Cardiac muscle cell (in vitro differentiated cells and primary cell): Measurements from ENCODE around the gene FERMT1. TPM values are rescaled to one million over a fixed set of nuclear protein-coding genes. Genes with fewer than 3 reads are reported as not detected.

Source experiments
- DNase-seq, 2 donors: peaks; one replicate each; pipeline versions ENCODE4 v3.0.0 to v3.0.0-alpha.2; 2010 to 2017; ENCODE audit warnings: low read depth in 1 of 2, low spot score in 1 of 2
- H3K27ac ChIP-seq: fragments of 200-600 bp; sonication (generic); 2 replicates; pipeline ENCODE4 v1.5.1; 2016
- H3K27me3 ChIP-seq: fragments of 200-600 bp; sonication (generic); 2 replicates; pipeline ENCODE4 v1.6.0; 2016; ENCODE audit warnings: control low read depth
- H3K36me3 ChIP-seq: fragments of 200-600 bp; sonication (generic); 2 replicates; pipeline ENCODE4 v1.5.1; 2016; ENCODE audit warnings: control low read depth
- H3K4me1 ChIP-seq: fragments of 200-600 bp; sonication (generic); 2 replicates; pipeline ENCODE4 v1.8.1; 2017; ENCODE audit warnings: low read depth, mild to moderate bottlenecking, mixed run types
- H3K4me3 ChIP-seq: fragments of 200-600 bp; sonication (generic); 2 replicates; pipeline ENCODE4 v1.5.1; 2016; ENCODE audit warnings: mild to moderate bottlenecking
- H3K9me3 ChIP-seq: fragments of 200-600 bp; sonication (generic); 2 replicates; pipeline ENCODE4 v1.5.1; 2017; ENCODE audit warnings: low read depth, mild to moderate bottlenecking, control low read depth
- CTCF ChIP-seq: IDR thresholded peaks from 2 replicates; pipeline ENCODE4 v1.5.1; 2012; ENCODE audit warnings: low read depth, mild to moderate bottlenecking, low read length
- polyA plus RNA-seq: library from polyadenylated mRNA; unstranded; fragments of >200 nt; fragmentation: Nextera tagmentation; extraction: Ambion mirVana; gene quantifications from 2 replicates; pipeline ENCODE4 v1.2.1, GENCODE V29; 2016
- total RNA-seq: library from RNA; depleted of rRNA; stranded (reverse); fragments of >200 nt; gene quantifications from 2 replicates; pipeline ENCODE4 v1.2.3, GENCODE V29; 2016

The FERMT1 gene
- total and polyA plus RNA-seq, 2 experiments from 2014 or later, result 9.3 to 9.6 TPM

GRCh38 chr20:6053776-6054688 lies 68.8 kb downstream of the FERMT1 start, which contains the start of gene LRRN4:
Gene LRRN4, minus strand, starts transcription at chr20:6054060. Its CDS starts 1,261 bp downstream, at chr20:6052799.
- Histone ChIP-seq H3K4me3 (peak within 1 kb of the TSS; percentile 69), H3K27ac (peak within 1 kb of the TSS; percentile 100), H3K4me1 (peaks cover 55% of the 10 kb centered on the region), H3K9me3 (no peaks in the 10 kb centered on the region), H3K36me3 (peaks cover 14% of the 10 kb centered on the region), H3K27me3 (no peaks in the 10 kb centered on the region)
- peak; percentile 36 to 70 for DNase-seq
- no peak for TF ChIP-seq CTCF

- Histone ChIP-seq H3K27ac (peak overlapping the region; percentile 100), H3K9me3 (no peaks in the 10 kb centered on the region), H3K27me3 (no peaks in the 10 kb centered on the region), H3K36me3 (peaks cover 22% of the 10 kb centered on the region), H3K4me3 (peak overlapping the region; percentile 69), H3K4me1 (peaks cover 54% of the 10 kb centered on the region)
- no peak for TF ChIP-seq CTCF
- DNase-seq, result peak in 1 of 2 donors; percentile 46
Observed at GRCh38 chr20:6053064-6053775, 69.6 kb downstream of the FERMT1 start.

DNA sequence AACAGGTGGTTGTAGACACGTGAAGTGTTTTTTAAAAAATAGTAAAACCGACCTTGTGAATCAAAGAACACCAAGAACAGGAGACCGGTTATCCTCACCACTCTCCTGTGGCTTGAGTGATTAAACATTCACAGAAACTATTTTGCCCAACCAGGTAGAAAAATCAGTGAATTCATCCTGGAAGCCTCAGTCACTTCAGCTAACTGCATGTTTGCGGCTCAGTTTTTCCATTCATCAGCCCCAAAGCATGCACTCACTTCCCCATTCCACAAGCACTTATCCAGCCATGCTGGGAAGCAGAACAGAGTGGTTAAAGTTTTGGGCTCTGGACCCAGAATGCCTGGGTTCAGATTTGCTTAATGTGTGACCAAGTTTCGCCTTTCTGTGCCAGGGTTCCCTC lies 71.3 kb downstream of the FERMT1 start:
- no peaks in the 10 kb centered on the region for H3K27me3 ChIP-seq
- TF ChIP-seq CTCF, result no peak
- H3K4me3 ChIP-seq, result peak overlapping the region; percentile 69
- H3K9me3 ChIP-seq, result no peaks in the 10 kb centered on the region
- H3K4me1 ChIP-seq, result peaks cover 45% of the 10 kb centered on the region
- H3K27ac ChIP-seq, result peak overlapping the region; percentile 100
- peaks cover 33% of the 10 kb centered on the region for H3K36me3 ChIP-seq
- DNase-seq, result peak in 1 of 2 donors; percentile 65

DNA sequence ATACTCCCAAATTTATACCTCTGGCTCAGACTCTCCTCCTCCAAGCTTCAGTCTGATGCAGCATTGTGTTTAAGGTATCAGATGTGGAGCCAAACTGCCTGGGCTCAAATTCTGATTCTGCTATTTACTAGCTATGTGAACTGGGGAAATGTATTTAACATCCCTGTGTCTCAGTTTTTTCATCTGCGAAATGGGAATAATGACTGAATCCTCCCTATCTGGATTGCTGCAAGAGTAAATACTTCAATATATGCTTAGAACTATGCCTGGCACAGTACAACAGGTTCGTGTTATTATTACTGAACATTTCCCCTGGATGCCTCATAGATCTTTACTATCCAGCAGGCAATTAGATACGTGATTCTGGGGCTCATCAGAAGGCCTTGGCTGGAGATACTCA lies 74.4 kb downstream of the FERMT1 start:
- TF ChIP-seq CTCF, result no peak
- H3K27ac ChIP-seq, result peak overlapping the region; percentile 25
- H3K4me1 ChIP-seq, result peaks cover 19% of the 10 kb centered on the region
- no peak for DNase-seq
- no peak overlapping the region for H3K4me3 ChIP-seq
- H3K36me3 ChIP-seq, result peaks cover 63% of the 10 kb centered on the region
- H3K27me3 ChIP-seq, result no peaks in the 10 kb centered on the region
- H3K9me3 ChIP-seq, result no peaks in the 10 kb centered on the region

DNA sequence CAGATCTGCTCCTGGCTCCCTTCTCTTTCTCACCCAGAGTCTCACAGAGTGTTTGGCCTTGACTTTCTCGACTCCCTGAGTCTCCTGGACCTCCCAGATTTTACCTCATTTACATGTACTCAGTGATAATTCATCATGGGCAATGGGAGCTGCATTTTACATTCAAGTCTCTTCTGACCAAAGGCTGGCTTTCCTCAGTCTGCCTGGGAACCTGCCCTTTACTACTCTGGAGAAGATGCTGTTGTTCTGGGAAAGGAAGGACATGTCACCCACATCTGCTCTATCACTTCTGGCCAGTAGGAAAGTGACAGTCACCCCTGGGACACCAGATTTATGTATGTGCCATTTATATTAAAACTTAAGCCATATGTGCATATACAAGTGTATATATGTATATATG lies 76.4 kb downstream of the FERMT1 start:
- peaks cover 19% of the 10 kb centered on the region for H3K4me1 ChIP-seq
- no peaks in the 10 kb centered on the region for H3K9me3 ChIP-seq
- no peaks in the 10 kb centered on the region for H3K27me3 ChIP-seq
- H3K4me3 ChIP-seq, result no peak overlapping the region
- H3K27ac ChIP-seq, result peak overlapping the region; percentile 68
- no peak for DNase-seq
- peaks cover 78% of the 10 kb centered on the region for H3K36me3 ChIP-seq
- no peak for TF ChIP-seq CTCF
